Glutamatergic neuron (in vitro differentiated cells): ENCODE results near the gene MARCHF2. TPM values are rescaled to one million over a fixed set of nuclear protein-coding genes. Genes with fewer than 3 reads are reported as not detected.

ENCODE experiments used
- DNase-seq: peaks from one replicate; pipeline ENCODE4 v3.0.0; 2022
- H3K27ac Mint-ChIP-seq: one replicate; pipeline ENCODE4 v1.8.0; 2020; ENCODE audit warnings: mild to moderate bottlenecking, mixed read lengths, inconsistent platforms; ENCODE audit not compliant: unreplicated experiment
- H3K27me3 Mint-ChIP-seq: one replicate; pipeline ENCODE4 v1.8.0; 2020; ENCODE audit warnings: mild to moderate bottlenecking, moderate library complexity, mixed read lengths, inconsistent platforms; ENCODE audit not compliant: unreplicated experiment
- H3K36me3 Mint-ChIP-seq: one replicate; pipeline ENCODE4 v1.8.0; 2020; ENCODE audit warnings: mild to moderate bottlenecking, mixed read lengths, inconsistent platforms; ENCODE audit not compliant: unreplicated experiment
- H3K4me1 Mint-ChIP-seq: one replicate; pipeline ENCODE4 v1.8.0; 2020; ENCODE audit warnings: mild to moderate bottlenecking, low read depth, mixed read lengths, inconsistent platforms; ENCODE audit not compliant: unreplicated experiment
- H3K4me3 Mint-ChIP-seq: one replicate; pipeline ENCODE4 v1.8.0; 2020; ENCODE audit warnings: mild to moderate bottlenecking, mixed read lengths, inconsistent platforms; ENCODE audit not compliant: unreplicated experiment
- H3K9me3 Mint-ChIP-seq: one replicate; pipeline ENCODE4 v1.8.0; 2020; ENCODE audit warnings: mild to moderate bottlenecking, moderate library complexity, mixed read lengths, inconsistent platforms; ENCODE audit not compliant: unreplicated experiment
- total RNA-seq: library from RNA; stranded (reverse); fragmentation: NEBNext Ultra II Directional; extraction: Animal tissue kit (Norgen Biotek cat#: 25700); gene quantifications from one replicate; pipeline ENCODE4 v1.2.1, GENCODE V29; 2021; ENCODE audit not compliant: unreplicated experiment
- TF ChIP-seq, protein P1 (sequence below): fragments of 200-600 bp; sonication (generic); IDR thresholded peaks from one replicate; pipeline ENCODE4 v1.5.0; 2021; ENCODE audit not compliant: partially characterized antibody, unreplicated experiment

The MARCHF2 gene
- total RNA-seq, 1 donor from 2014 or later: 47.7 TPM

DNA sequence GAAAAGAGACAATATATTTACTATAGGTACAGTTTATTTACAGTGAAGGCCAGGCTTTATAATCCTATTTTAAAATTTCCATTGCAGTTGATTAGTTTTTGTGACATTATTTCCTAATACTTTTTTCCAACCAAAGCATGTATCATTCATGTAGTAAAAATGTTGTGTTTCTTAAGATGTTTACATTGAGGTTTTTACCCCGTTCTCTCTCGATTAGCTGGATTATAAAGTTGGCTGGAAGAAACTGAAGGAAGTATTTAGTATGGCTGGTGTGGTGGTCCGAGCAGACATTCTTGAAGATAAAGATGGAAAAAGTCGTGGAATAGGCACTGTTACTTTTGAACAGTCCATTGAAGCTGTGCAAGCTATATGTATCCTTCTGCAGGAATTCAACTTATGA lies 52.9 kb downstream of the MARCHF2 start:
- H3K36me3 Mint-ChIP-seq: peaks cover 3% of the 10 kb centered on the region
- no peak overlapping the region for H3K4me3 Mint-ChIP-seq
- no peak overlapping the region for H3K27ac Mint-ChIP-seq
- DNase-seq: no peak
- H3K9me3 Mint-ChIP-seq: peaks cover 5% of the 10 kb centered on the region
- TF ChIP-seq, protein P1, sequence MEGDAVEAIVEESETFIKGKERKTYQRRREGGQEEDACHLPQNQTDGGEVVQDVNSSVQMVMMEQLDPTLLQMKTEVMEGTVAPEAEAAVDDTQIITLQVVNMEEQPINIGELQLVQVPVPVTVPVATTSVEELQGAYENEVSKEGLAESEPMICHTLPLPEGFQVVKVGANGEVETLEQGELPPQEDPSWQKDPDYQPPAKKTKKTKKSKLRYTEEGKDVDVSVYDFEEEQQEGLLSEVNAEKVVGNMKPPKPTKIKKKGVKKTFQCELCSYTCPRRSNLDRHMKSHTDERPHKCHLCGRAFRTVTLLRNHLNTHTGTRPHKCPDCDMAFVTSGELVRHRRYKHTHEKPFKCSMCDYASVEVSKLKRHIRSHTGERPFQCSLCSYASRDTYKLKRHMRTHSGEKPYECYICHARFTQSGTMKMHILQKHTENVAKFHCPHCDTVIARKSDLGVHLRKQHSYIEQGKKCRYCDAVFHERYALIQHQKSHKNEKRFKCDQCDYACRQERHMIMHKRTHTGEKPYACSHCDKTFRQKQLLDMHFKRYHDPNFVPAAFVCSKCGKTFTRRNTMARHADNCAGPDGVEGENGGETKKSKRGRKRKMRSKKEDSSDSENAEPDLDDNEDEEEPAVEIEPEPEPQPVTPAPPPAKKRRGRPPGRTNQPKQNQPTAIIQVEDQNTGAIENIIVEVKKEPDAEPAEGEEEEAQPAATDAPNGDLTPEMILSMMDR: no peak
- peaks cover 3% of the 10 kb centered on the region for H3K27me3 Mint-ChIP-seq
- peaks cover 9% of the 10 kb centered on the region for H3K4me1 Mint-ChIP-seq

- H3K9me3 Mint-ChIP-seq: peaks cover 5% of the 10 kb centered on the region
- peaks cover 3% of the 10 kb centered on the region for H3K36me3 Mint-ChIP-seq
- peaks cover 5% of the 10 kb centered on the region for H3K4me1 Mint-ChIP-seq
- TF ChIP-seq, protein P1: no peak
- peaks cover 2% of the 10 kb centered on the region for H3K27me3 Mint-ChIP-seq
- H3K4me3 Mint-ChIP-seq: no peak overlapping the region
- H3K27ac Mint-ChIP-seq: no peak overlapping the region
- DNase-seq: no peak
These were observed 55.0 kb downstream of the MARCHF2 start for GRCh38 chr19:8468124-8468523.

DNA sequence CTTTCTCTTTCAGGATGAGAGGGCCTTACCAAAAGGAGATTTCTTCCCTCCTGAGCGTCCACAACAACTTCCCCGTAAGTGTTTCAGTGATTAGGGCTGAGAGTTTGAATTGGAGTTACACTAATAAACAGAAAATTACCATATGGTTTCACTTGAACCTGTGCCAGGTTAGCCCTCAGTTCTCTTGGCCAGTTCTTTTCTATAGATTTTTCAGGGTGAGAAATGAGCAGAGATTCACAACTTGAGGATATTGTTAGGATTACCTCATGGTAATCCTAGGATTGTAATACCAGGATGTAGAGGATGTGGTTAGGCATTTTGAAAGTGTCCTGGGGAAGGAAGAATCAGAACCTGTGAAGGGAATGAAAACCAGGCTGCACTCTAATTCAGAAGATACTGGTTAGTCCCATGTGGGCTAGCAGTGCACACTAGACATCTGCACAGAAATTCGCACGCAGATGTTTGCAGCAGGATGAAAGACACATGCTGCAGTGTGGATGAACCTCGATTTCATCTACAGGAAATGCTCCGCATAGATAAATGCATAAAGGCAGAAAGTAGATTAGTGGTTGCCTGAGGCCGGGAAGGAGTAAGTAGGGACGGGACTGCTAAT lies 55.8 kb downstream of the MARCHF2 start:
- DNase-seq: no peak
- TF ChIP-seq, protein P1: no peak
- Mint-ChIP-seq H3K27me3 (peaks cover 4% of the 10 kb centered on the region), H3K4me1 (peaks cover 5% of the 10 kb centered on the region), H3K4me3 (no peak overlapping the region), H3K9me3 (peaks cover 5% of the 10 kb centered on the region), H3K27ac (peak overlapping the region; percentile 30), H3K36me3 (peaks cover 3% of the 10 kb centered on the region)

GRCh38 chr19:8469613-8470368 lies 56.7 kb downstream of the MARCHF2 start:
- DNase-seq: no peak
- Mint-ChIP-seq H3K36me3 (peaks cover 3% of the 10 kb centered on the region), H3K27me3 (peaks cover 4% of the 10 kb centered on the region), H3K27ac (peak overlapping the region; percentile 30), H3K4me1 (peaks cover 5% of the 10 kb centered on the region), H3K9me3 (peaks cover 5% of the 10 kb centered on the region), H3K4me3 (no peak overlapping the region)
- TF ChIP-seq, protein P1: no peak
